CD4-positive, alpha-beta T cell treated with Interleukin-6 for 4 hours (primary cell): ENCODE measurements around the gene RSPH1.

Experiments
- DNase-seq: peaks from one replicate; pipeline ENCODE4 v3.0.0-alpha.2; 2020; ENCODE audit warnings: mixed read lengths

RSPH1 gene

DNA sequence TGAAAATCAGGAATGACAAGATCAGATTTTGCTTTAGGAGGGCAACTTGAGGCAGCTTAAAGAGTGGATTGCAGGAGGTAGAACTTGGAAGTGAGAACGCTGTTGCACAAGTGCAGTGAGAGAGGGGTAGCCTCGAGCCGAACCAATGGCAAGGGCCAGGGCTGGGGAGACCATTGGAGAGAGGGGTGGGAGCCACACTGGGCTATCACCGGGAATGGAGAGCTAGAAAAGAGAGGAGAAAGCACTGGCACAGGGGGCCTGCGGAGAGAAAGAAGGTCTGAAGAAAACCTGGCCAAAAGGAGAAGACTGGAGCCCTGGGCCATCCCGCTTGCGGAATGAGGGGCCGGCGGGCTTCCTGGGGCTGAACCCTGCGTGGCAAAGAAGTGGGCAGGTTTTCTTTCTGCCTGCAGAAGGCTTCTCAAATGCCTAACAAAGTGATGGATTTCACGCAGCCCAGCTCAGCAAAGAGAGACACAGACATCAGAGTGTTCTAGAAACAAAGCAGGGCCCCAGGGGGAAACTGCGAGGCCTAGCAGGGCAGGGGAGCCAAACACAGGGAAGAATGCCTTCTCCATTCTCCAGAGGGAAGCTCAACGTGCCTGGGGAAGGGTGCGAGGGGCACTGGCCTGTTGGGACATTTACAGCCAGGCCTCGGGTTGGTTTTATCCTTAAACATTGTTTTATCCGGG lies 16.5 kb upstream of the RSPH1 start:
- no peak for DNase-seq

DNA sequence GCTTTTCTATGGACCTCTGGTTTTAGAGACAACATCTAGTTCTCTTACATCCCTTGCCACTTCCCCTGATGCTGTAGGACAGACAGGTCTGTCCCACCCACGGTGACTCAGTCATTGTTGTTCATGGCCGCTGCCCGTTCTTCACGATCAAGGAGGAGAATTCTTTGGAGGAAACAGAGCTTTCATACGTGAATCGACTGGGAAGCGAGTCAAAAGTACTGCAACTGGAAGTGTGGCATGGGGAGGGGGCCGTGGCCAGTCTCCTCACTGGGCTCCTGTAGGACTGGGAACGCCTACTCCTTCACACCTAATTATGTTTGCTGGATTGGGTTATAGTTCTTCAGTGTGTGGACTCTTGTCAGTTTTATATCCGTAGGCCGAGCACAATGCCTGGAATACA lies 13.2 kb upstream of the RSPH1 start:
- DNase-seq: no peak

DNA sequence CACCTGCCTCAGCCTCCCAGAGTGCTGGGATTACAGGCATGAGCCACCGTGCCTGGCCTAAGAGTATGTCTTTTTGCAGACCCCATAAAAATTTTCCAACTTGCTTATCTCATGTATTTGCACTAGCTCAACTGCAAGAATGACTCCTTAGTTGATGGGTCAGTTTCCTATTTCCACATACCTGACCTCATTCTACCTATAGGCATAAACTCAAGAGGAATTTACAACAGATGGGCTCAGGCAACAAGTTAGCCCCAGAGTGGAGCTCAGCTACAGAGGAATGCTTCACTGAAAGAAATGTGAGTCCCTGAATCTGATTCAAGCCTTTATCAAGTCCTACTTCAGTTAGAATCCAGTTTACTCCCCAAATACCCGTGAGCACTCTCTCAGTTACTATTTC lies 12.3 kb upstream of the RSPH1 start:
- no peak for DNase-seq

DNA sequence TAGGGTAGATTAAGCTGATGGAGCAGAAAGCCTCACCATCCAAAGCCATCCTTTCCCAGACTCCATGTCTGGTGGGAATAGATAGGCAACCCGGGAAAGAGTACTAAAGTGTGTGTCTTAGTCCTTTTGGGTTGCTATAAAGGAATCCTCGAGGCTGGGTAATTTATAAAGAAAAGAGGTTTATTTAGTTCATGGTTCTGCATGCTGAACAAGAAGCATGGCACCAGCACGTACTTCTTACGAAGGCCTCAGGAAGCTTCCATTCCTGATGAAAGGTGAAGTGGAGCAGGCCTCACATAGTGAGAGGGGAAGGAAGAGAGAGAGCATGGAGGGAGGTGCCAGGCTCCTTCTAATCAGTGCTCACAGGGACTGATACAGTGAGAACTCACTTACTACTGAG lies 11.4 kb upstream of the RSPH1 start:
- no peak for DNase-seq

DNA sequence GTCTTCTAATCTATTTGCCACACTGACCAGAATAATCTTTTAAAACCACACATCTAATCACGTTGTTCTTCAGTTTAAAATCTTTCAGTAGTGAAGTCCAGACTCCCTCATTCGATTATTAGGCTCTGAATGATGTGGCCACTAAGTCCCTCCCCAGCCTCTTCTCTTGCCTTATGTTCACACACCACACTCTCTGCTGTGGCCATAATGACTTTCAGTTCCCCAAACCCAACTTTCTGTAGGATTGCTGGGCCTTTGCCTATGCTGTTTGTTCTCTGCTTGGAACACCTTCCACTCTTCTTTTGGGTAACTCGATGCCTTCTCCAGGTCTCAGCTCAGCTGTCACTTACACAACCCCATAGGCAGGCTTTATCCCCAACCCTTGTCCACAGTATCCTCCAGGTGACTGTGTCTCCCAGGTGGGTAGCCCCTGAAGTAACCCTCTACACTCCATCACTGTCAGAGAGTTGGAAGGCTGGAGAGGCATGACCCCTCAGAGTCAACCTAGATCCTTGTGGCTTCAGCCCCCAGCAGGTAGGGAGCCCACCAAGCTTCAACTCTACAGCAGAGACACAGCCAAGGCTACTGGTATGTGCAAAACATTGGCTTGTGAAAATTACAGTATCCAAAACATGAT lies 9.2 kb upstream of the RSPH1 start:
- no peak for DNase-seq

DNA sequence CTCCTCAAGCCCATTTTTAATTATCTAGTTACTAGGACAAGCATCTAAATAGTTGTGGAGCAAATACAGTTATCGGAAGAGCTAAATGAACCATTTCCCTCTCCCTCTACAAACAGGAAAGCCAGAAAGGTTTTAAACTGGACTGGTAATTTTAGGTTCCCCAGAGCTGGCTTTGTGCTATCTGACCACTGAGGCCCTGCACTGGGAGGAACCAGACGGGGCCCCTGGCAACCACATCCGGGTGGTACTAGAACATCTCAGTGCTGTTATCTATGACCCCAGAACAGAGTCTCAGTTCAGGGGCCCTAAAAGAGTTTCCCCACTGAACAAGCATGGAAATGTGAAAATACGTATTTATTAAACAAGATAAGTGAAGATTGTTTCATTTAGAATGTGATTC lies 7.7 kb upstream of the RSPH1 start:
- no peak for DNase-seq

DNA sequence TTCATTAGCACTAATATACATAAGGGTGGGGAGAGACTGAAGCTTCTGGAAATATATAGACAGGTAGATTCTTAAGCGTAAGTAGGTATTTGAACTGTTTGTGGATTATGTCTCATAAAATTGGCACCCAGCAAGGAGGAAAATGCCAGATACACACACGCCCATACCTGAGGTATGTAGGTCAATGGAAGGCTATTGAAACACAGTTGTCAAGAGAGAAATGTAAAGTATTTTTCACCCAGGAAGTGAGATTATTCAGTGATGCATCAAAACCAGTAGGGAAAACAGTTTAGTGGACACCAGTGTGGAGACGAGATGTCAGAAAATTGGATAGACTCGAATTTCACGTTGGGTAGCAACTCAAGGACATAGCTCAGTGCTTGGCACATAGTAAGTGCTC lies 4.7 kb upstream of the RSPH1 start:
- DNase-seq: no peak

DNA sequence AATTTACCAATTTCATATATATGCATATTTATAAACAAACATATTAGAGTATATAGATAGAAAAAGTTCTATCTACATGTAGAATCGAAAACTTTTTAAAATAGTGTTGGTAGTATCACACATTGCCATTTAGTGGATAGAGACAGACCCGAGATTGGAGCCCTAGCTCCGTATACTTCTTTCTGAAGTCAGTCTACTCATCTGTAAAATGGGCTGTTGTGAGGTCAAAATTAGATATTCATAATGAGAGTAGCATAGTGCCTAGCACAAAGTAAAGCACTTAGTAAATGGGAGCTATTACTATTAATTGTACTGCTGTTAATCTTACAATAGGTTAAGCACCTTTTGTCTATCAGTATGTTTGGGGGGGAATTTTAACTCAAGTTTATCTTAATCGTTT lies 4.2 kb upstream of the RSPH1 start:
- DNase-seq: no peak

DNA sequence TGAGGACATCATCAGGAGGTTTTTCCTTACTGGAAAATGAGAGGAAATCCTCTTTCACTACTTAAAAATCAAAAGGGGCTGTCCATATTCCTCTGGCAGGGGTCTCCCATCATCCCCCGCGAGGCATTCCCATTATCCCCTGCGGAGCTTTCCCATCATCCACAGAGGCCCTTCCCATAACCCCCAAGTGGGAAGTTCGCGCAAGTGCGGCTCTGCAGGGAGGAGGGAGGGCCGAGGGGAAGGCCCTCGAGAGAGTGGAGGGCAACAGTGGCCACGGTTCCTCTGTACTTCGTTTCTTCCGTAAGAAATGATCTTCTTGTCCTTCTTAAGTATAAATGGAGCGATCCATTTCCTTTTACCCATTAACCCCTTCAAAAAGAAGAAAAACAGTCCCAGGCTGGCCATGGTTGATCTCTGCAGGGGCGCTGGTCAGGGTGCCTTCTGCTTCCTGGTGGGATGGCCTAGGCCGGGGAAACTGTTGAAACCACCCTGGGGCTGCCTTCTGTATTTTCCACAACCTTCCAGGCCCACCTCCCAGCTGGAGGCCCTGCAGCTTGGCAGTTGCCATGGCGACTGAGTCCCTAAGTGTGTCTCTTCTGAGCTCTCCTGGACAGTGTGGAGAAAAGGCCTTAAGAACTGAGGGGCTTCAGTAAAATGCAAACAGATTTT lies 3.6 kb upstream of the RSPH1 start:
- no peak for DNase-seq

DNA sequence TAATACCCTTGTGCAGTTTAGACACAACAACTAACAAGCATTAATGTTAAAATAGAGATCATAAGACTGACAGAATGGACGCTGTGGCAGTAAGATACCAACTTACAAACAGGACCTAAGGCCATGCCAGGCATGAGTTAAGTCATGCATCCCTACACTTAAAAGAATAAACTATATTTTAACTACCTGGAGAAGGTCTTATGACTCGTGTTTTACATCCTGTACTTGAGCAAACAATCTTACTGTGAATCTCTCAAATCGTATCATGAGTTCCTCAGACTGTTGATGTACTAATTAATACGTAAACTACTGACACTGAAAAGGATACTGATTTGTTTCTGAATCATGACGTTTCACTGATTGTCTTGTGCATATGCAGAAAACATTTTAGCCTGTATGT lies 2.0 kb upstream of the RSPH1 start:
- DNase-seq: no peak

DNA sequence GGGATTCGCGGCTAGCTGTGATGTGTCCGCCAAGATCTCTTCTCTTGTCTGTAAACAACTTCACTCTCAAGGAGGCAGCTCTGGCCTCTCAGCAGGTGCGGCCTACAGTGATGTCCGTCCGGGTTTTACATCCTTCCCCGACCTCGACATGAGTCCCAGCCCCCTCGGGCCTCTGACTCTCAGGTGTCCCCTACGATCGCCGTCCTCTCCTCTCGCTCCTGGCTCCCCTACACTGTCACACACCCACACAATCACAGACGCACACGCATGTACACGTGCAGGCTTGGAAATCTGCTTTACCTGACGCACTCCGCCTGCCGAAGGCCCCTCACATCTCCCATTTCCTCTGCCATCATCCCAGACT lies 797 bp upstream of the RSPH1 start:
- DNase-seq: no peak

DNA sequence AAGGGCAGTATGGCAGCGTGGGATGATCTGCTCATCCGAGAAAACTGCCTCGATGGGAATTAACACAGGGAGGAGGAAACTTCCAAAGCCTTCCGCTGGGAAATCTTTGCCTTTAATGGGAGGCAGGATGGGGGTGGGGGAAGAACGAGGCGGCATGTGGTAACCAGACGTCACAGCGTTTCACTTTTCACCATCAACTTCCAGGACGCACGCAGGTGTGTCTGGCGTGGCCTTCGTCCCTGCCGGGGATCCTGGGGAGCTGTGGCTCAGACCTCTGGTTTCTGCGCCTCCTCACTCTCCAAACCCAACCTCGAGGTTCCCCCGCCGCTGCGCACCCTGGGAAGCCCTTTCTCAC lies 282 bp downstream of the RSPH1 start:
- no peak for DNase-seq

DNA sequence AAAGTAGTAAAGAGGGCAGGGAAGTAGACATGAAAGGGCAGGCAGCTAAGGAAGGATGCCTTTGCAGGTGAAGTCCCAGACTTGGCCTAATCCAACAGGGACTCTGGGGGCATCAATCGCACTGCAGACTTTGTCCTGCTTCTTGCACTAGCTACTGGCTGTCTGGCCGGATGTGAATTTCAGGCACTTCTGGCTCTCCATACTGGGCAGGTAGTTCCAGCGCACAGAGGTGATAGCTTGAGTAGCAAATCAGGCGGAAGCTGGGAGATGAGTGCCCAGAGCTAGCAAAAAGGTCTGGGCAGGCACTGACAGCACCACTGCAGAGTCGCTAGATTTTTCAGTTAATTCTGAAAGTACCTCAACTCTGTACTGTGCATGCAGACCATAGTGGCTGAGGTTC lies 997 bp downstream of the RSPH1 start:
- DNase-seq: no peak

DNA sequence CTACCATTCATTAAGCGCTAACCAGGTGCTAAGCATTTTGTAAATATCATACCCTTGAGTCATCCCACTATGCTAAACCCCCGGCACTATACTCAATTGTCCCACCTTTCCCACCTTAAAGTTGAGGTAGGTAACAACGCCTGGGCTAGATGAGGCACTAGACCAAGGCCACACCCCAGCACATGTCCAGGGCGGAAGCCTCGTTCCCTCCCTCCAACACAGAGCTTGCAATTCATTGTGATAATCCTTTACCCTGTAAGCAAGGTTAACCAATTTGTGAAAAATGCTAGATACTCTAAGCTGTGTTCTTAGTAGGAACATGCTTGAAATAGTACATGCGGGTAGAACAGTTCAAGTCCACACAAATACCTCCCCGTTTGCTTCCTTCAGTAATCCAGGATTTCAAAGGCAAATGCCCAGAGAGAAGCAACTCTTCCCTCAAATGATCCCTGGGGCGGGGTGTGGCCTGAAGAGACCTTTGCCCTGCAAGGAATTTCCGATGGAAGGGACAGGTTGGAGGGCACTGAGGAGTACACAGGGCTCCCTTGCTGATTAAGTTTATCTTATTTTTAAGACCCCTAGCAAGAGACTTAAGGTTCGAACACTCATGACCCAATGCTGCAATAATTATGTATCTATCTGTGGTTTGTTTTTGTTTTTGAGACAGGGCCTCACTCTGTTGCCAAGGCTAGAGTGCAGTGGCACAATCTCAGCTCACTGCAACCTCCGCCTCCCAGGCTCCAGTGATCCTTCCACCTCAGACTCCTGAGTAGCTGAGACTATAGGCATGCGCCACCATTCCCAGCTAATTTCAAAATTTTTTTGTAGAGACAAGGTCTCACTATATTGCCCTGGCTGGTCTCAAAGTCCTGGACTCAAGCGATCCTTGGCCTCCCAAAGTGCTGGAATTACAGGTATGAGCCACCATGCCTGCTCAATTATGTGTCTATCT lies 2.6 kb downstream of the RSPH1 start:
- DNase-seq: no peak

DNA sequence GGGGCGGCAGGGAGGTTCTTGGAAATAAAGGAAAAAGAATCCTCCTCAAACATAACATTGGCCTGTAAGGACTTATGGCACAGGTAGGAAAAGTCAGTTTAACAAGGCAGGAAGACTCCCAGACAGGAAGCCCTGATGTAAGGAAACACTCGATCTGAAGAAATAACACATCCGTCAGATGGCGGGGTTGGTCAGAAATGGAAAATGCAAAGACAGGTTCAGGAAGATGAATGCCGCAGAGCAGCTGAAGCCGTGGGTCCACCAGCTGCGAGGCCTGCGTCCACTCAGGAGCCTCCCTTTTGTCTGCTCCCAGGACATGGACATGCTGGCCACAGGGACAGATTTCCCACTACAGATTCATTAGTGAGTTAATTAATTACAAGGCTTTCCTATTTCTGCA lies 3.8 kb downstream of the RSPH1 start:
- DNase-seq: no peak

DNA sequence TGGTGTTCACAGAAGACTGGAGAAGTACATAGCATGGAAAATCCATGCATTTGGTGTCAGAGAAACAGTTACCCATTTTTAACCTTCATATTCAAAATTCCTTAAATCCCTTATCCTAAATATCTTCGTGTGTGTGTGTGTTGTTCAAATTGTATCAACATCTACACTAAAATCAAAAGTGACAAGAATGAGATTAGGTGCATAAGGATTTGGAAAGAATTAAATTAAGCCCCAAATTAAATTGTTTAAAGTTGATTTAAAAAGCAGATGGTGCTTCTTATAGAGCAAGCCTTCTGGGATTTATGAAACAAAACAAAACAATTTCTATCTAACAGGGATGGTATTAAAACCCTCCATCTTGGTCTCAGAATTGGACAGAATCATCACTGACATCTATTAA lies 4.7 kb downstream of the RSPH1 start:
- DNase-seq: no peak

DNA sequence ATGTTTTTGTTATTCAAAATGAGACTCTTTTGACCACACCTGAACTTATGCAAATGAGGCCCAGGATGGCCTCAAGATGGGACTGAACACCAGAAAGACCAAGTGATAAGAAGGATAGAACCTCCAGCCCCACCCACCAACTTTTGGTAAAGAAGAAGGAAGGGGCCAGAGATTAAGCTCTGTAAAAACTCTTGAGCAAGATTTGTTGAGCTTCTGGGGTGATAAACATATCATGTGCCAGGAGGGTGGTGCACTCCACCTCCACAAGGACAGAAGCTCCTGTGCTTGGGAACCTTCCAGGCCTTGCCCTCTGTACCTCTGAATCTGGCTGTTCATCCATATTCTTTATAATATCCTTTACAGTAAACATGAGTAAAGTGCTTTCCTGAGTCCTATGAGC lies 5.3 kb downstream of the RSPH1 start:
- no peak for DNase-seq

DNA sequence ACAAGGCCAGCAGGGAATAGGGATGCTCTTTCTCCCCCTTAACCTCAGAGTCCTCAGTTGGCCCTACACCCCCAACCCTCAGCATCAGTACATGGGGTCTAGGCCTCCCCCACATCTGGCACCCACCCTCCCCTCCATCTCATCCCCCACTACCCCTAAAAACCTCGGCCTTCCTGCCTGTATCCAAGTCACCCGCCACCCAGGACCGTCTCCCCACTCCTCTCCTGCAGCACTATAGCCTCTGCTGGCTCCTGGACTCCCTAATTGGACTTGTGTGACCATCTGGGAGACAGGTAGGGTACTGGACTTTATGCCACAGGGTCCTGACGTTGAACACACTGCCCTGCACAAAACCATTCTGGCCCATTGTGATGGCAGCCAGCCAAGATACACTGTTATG lies 6.0 kb downstream of the RSPH1 start:
- DNase-seq: no peak

DNA sequence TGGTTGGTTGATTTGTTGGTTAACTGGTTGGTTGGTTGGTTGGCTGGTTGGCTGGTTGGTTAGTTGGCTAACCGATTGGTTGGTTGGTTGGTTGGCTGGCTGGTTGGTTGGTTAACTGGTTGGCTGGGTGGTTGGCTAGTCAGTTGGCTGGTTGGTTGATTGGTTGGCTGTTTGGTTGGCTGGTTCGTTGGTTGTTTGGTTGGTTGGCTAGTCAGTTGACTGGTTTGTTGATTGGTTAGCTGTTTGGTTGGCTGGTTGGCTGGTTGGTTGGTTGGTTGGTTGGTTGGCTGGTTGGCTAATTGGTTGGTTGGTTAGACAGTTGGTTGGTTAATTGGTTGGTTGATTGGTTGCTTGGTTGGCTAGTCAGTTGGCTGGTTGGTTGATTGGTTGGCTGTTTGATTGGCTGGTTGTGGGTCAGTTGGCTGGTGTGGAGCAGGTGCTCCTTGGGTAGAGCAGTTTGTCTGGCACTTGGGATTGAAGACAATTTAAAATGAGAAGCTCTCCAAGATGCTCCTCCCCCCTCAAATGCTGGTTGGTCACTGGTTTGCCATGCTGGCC lies 6.9 kb downstream of the RSPH1 start:
- DNase-seq: no peak

DNA sequence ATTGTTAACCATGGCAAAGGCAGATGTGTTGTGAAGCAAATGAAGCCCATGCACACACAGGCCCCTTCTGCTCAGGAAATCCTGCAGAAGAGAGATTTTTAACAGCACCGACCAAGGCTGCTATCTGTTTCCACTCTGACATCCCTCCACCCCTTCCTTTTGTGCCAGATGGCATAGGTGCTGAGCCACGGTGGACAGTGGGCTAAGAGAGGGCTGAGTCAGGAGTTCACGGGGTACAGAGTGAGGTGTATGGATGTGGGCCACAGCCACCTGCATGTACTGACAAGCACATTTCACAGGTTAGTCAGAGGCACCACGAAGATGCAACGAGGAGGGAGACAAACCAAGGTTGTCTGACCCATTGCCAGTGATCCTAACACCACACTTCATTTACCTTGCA lies 9.5 kb downstream of the RSPH1 start:
- no peak for DNase-seq

DNA sequence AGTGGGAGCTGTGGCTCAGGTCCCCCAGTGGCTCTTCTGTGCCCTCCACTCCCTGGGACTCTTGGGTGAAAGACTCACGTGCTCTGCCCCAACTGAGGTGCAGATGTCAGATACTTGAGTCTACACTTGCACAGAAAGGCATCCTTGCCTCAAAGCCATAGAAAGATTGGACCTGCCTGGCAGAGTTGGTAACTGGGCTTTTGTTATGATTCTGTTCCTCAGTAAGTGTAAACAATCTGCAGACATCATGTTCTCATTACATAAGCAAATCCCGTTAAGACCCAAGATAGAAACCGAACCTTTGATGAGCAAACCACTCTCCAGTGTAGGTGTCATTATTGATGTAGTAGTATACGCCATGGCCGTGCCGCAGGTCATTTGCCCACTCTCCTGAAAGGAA lies 10.0 kb downstream of the RSPH1 start:
- DNase-seq: no peak

DNA sequence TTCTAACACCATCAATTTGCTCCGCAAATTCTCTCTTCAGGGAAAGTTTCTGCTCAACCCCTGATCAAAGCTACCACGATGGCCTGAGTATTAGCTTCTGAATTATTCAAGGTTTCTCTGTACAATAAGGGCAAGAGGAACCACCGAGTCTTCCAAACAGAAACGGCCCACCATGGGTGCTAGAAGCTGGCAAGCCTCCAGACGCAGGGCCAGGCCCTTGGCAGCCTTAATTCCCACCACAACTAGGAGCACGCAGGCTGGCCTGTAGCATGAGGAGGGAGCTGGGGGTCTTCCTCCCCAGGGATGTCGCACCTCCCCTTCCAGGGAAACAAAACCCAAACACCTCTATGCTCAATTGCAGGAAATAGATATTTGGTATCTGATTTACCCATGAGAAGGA lies 11.1 kb downstream of the RSPH1 start:
- no peak for DNase-seq

DNA sequence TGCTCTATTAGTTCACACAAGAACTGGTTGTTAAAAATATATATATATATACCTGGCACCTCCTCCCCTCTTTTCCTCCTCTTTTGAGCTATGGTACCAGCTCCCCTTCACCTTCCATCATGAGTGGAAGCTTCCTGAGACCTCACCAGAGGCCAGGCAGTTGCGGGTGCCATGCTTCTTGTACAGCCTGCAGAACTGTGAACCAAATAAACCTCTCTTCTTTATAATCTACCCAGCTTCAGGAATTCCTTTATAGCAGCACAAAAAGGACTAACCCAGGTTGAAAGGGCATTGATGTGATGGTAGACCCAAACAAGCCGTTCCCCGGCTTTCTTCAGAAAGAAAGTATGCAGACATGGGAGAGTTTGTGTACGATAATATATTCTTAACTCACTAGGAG lies 14.9 kb downstream of the RSPH1 start:
- no peak for DNase-seq
